ENCODE data around the gene GLB1L2.

The GLB1L2 gene

DNA sequence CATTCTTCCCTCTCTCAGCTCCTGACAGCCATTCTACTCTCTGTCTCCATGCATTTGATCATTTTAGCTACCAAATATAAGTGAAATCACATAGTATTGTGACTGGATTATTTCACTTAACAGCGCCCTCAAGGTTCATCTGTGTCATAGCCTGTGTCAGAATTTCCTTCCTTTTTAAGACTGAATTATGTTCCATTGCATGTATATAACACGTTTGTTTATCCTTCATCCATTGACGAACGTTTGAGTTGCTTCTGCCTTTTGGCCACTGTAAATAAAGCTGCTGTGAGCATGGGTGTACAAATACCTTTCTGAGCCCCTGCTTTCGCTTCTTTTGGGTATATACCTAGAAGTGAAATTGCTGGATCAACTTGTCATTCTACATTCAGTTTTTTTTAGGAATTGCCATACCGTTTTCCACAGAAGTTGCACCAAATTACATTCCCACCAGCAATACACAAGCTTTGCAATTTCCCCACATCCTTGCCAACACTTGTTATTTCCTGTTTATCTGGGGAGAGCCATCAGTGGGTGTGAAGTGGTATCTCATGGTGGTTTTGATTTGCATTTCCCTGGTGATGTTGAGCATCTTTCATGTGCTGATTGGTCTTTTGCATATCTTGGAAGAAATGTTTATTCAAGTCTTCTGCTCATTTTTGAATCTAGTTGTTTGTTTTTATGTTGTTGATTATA is 17.5 kb downstream of the GLB1L2 start:
- no peak for DNase-seq

DNA sequence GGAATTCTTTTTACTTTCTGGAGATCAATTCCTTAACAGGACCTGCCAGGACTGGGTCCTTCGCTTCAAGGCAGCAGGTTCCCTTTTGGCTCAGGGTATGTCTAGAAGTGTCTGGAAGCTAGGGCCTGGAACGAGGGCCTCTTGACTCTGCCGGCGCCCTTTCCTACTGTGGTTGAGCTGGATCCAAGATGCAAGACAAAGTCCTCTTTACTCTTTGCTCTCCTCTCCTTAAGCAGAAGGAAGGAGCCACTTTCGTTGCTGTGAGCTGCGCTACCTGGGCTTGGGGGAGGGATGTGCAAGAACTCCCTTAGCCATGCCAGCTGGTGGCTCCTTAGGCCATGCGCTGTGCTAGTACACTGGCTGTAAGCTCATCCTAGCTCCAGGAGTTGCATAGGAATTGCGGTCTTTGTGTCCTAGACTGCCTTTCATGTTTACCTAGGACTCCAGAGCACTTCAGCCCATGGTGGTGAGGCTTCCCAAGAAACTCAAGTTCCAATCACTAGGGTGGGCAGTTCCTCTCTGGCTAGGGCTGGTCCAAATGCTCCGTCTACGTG is 18.1 kb downstream of the GLB1L2 start:
- no peak for DNase-seq

- DNase-seq = no peak
These were observed 18.6 kb downstream of the GLB1L2 start for GRCh38 chr11:134350381-134350780.

DNA sequence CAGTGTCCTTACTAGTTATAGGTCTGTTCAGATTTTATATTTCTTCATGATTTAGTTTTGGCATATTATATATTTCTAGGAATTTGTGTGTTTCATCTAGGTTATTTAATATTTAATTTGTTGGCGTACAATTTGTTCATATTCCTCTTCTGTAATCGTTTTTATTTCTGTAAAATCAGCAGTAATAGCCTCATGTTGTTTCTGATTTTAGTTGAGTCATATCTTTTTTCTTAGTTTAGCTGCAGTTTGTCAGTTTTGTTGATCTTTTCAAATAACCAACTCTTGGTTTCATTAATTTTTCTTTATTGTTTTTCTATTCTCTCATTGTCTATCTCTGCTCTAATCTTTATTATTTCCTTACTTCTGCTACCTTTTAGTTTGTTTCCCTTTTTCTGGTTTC is 20.3 kb downstream of the GLB1L2 start:
- DNase-seq = no peak

- DNase-seq = no peak
These were observed 23.3 kb downstream of the GLB1L2 start for GRCh38 chr11:134355136-134355535.

- DNase-seq = no peak
These were observed 23.9 kb downstream of the GLB1L2 start for GRCh38 chr11:134355656-134356055.

DNA sequence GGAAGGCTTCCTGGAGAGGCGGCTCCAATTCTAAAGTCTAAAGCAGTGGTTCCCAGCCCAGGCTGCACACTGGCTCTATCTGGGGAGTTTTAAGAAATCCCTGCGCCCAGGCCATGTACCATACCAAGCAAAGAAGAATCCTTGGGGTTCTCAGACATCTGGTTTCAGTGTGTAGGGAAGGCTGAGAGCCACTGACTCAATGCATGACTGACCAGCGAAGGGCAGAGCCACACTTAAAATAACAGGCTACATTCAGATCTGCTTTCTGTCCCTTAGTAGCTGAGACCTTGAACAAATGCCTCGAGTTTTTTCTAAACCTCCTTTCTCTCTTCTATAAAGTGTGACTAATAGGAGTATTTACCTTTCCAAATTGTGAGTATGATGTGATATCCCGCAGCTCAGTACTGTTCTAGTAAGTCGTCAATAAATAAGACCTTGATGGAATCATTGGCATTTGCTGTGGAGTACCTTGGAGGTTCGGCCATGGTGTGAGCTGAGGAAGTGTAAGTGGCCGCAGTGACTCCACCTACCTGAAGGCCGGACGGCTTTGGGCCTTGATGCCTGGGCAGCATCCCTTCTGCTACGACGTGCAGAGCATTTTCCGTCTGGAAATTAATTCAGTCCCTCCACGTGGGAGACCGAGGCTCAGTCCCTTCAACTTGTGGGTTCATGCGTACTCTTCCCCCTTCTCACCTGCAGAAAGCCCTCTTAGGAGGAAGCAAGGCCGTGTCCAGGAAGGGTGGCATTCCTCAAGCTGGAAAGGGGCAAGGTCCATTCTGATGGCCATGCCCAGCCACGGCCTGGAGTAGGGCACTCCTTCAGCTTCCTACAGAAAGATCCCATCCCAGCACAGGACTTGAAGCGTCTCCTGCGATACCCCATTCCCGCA is 25.1 kb downstream of the GLB1L2 start:
- no peak for DNase-seq

DNA sequence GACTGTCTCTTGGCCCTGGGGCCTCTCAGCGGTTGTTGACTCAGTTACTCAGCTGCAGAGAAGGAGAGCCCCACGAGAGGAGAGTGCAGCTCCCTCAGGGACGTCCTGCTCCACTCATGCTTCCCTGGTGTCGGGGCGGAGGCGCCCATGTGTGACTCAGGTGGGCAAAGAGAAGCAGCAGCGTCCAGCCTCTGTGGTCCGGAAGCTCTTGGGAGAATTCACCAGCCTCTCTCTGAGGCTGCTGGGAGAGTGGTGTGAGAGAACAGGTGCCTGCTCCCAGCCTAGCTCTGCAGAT is 25.7 kb downstream of the GLB1L2 start:
- DNase-seq = no peak

DNA sequence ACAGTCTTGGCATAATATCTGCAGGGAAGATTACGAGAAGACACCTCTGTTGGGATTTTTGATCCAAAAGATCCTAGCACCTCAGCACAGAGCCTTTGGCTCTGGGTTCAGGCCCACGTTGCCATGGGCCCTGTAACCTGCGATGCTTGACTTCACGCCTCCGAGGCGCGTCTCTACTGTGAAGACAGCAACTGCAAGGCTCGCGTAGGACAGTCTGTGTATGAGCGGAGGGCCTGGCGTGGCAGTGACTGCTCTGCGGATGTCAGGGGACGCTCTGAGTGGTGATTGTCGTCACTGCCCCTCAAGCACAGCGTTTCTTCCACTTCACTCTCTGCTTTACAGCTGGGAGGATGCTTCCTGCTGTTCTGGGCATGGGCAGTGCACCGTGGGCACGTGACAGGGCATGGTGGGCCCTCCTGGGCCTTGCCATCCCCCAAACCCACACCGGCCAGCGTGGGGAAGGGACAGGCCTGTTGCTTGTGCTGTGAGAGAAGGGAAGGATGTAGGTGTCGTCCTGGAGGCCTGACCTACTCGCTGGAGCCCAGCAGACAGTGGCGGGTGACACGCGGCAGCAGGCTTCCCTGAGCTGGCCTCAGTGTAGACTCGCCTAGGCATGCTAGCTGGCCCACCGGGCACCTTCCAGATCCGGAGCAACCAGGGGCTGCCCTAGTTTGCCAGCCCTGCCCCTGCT is 26.5 kb downstream of the GLB1L2 start:
- no peak for DNase-seq

DNA sequence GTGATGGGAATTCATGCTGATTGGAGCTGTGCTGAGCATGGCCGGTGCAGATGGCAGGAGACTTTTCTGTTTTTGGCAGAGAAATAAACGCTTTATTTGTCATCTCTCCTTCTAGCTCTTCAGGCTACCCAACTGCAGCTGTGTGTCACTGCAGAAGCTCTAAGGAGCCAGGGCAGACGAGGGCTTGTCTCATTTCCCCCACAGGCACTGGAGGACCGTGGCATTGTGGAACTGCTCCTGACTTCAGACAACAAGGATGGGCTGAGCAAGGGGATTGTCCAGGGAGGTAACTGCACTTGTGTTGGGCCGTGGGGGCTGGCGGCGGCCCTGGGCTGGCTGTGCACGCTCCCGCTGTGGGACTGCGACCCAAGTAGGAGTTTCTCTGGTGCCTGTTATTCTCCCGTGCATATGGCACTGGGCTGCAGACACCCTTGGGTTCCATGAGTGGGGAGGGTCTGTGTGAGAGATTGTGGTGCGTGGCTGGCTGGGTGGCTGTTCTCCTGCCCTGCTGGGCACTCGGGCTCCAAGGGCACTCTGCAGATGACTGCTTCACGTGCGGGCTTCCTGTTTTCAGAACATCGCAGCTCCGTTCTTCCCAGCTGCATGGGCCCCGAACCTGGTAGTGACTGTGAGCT is 27.2 kb downstream of the GLB1L2 start:
- DNase-seq = no peak

DNA sequence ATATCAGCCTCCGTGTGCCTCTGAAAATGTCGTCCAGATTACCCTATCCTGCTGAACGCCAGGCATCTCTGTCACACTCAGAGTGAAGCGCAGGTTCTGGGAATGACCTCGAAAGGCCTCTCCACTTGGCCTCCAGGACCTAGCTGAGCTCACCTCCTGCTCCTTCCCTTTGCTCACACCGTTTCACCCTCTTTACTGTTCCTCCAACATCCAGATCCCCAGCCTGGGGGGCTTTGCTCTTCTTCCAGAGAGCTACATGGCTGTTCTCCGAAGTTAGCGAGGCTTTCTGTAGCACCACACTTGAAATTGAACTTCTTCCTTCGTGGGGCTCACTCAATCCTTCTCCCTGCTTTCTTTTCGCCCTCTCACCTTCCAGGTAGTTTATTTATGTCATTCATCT is 27.9 kb downstream of the GLB1L2 start:
- DNase-seq = no peak

GRCh38 chr11:134360050-134360835 is 28.5 kb downstream of the GLB1L2 start:
- peak; percentile 56 for DNase-seq

DNA sequence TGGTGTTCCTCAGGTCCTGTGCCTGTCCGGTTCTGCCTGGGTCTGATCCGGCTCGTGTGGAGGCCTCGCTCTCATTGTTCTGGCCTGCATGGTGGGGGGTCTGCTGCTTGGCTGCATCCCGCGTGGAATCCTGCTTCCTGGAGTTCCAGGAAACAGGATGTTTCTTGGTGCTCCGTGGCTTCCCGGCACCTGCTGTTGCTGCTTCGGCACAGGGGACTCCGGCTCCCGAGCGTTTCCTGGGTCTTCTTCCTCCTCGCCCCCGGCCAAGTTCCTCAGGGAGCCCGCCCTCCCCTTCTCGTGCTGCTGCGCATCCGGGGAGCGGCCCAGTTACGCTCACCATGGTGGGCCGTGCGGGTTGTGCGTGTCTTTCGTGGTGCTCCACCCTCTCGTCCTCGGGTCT is 29.9 kb downstream of the GLB1L2 start:
- DNase-seq = no peak

GRCh38 chr11:134362192-134362901 is 30.6 kb downstream of the GLB1L2 start:
- DNase-seq = no peak

- no peak for DNase-seq
These were observed 31.4 kb downstream of the GLB1L2 start for GRCh38 chr11:134363161-134363560.

GRCh38 chr11:134363592-134363991 is 31.8 kb downstream of the GLB1L2 start:
- no peak for DNase-seq

- no peak for DNase-seq
These were observed 32.5 kb downstream of the GLB1L2 start for GRCh38 chr11:134364261-134364660.

GRCh38 chr11:134365011-134365925 is 33.5 kb downstream of the GLB1L2 start:
- DNase-seq = no peak

GRCh38 chr11:134366254-134366653 is 34.5 kb downstream of the GLB1L2 start:
- no peak for DNase-seq

- no peak for DNase-seq
These were observed 36.0 kb downstream of the GLB1L2 start for GRCh38 chr11:134367781-134368180.

Data from NCI-H2171 (cell line).